SK-N-SH treated with all-trans-retinoic acid at 6 μM for 48 hours (cell line): ENCODE measurements around the gene TSHZ1.

ENCODE experiments used
- ATAC-seq: fragments of 200-7000 bp; cut with Tn5 transposase; 3 replicates; pipeline ENCODE4 v1.9.1; 2020; ENCODE audit warnings: mild to moderate bottlenecking, moderate library complexity
- ARNTL ChIP-seq: fragments of 450-650 bp; formaldehyde crosslinking; IDR thresholded peaks from 2 replicates; pipeline ENCODE4 v1.5.0; 2020; ENCODE audit warnings: low read depth, mild to moderate bottlenecking, moderate library complexity, borderline replicate concordance
- CSDC2 ChIP-seq: fragments of 250-450 bp; sonication (Bioruptor Pico); IDR thresholded peaks from 2 replicates; pipeline ENCODE4 v1.5.0; 2020; ENCODE audit warnings: mild to moderate bottlenecking, moderate library complexity
- ESRRG ChIP-seq: fragments of 250-450 bp; sonication (Bioruptor Pico); IDR thresholded peaks from 2 replicates; pipeline ENCODE4 v1.6.1; 2021; ENCODE audit warnings: mild to moderate bottlenecking
- GLIS3 ChIP-seq: fragments of 250-450 bp; sonication (Bioruptor Pico); IDR thresholded peaks from 2 replicates; pipeline ENCODE4 v1.5.0; 2020; ENCODE audit warnings: mild to moderate bottlenecking, moderate library complexity
- ISL1 ChIP-seq: fragments of 250-450 bp; sonication (Bioruptor Pico); IDR thresholded peaks from 2 replicates; pipeline ENCODE4 v2.1.2; 2022; ENCODE audit warnings: mild to moderate bottlenecking, moderate library complexity
- OSR1 ChIP-seq: fragments of 250-450 bp; sonication (Bioruptor Pico); IDR thresholded peaks from 2 replicates; pipeline ENCODE4 v1.8.0; 2022; ENCODE audit warnings: moderate library complexity, mild to moderate bottlenecking, inconsistent platforms
- PPARA ChIP-seq: fragments of 250-450 bp; sonication (Bioruptor Pico); IDR thresholded peaks from 2 replicates; pipeline ENCODE4 v1.5.0; 2020; ENCODE audit warnings: mild to moderate bottlenecking, borderline replicate concordance
- RARB ChIP-seq: fragments of 250-450 bp; sonication (Bioruptor Pico); IDR thresholded peaks from 2 replicates; pipeline ENCODE4 v1.8.0; 2021; ENCODE audit warnings: mild to moderate bottlenecking, moderate library complexity
- SNAI2 ChIP-seq: fragments of 250-450 bp; sonication (Bioruptor Pico); IDR thresholded peaks from 2 replicates; pipeline ENCODE4 v1.5.0; 2020; ENCODE audit warnings: mild to moderate bottlenecking, moderate library complexity
- TCF4 ChIP-seq: fragments of 250-450 bp; sonication (Bioruptor Pico); IDR thresholded peaks from 2 replicates; pipeline ENCODE4 v1.8.0; 2021; ENCODE audit warnings: mild to moderate bottlenecking, moderate library complexity, borderline replicate concordance
- TOX ChIP-seq: fragments of 250-450 bp; sonication (Bioruptor Pico); IDR thresholded peaks from 2 replicates; pipeline ENCODE4 v1.8.0; 2021; ENCODE audit warnings: mild to moderate bottlenecking, moderate library complexity, borderline replicate concordance
- ZC3H10 ChIP-seq: fragments of 250-450 bp; sonication (Bioruptor Pico); IDR thresholded peaks from 2 replicates; pipeline ENCODE4 v1.5.1; 2021; ENCODE audit warnings: mild to moderate bottlenecking, moderate library complexity
- ZFP3 ChIP-seq: fragments of 250-450 bp; sonication (Bioruptor Pico); IDR thresholded peaks from 2 replicates; pipeline ENCODE4 v1.5.0; 2020; ENCODE audit warnings: mild to moderate bottlenecking, moderate library complexity
- ZFP30 ChIP-seq: fragments of 450-650 bp; formaldehyde crosslinking; IDR thresholded peaks from 2 replicates; pipeline ENCODE4 v1.5.0; 2022; ENCODE audit warnings: mild to moderate bottlenecking, moderate library complexity
- ZNF565 ChIP-seq: fragments of 450-650 bp; formaldehyde crosslinking; conservative IDR thresholded peaks from 2 replicates; pipeline ENCODE4 v1.5.0; 2020; ENCODE audit warnings: low read depth, mild to moderate bottlenecking, moderate library complexity
- ZNF8 ChIP-seq: fragments of 450-650 bp; formaldehyde crosslinking; IDR thresholded peaks from 2 replicates; pipeline ENCODE4 v1.5.0; 2020; ENCODE audit warnings: mild to moderate bottlenecking, moderate library complexity
- TF ChIP-seq, protein P1 (sequence below): fragments of 250-450 bp; sonication (Bioruptor Pico); IDR thresholded peaks from 2 replicates; pipeline ENCODE4 v1.5.0; 2020; ENCODE audit warnings: mild to moderate bottlenecking, moderate library complexity
- TF ChIP-seq, protein P2 (sequence below): fragments of 250-450 bp; sonication (Bioruptor Pico); IDR thresholded peaks from 2 replicates; pipeline ENCODE4 v1.8.0; 2021; ENCODE audit warnings: low read depth, mild to moderate bottlenecking, moderate library complexity, borderline replicate concordance
- TF ChIP-seq, protein P3 (sequence below): fragments of 250-450 bp; sonication (Bioruptor Pico); IDR thresholded peaks from 2 replicates; pipeline ENCODE4 v1.8.0; 2020; ENCODE audit warnings: mild to moderate bottlenecking, moderate library complexity, borderline replicate concordance

TSHZ1 gene

GRCh38 chr18:75267643-75268363 is 57.2 kb downstream of the TSHZ1 start:
- no peak for ATAC-seq
- TF ChIP-seq SNAI2 (CRISPR knock-in tag): no peak
- no peak for TF ChIP-seq ZFP3 (CRISPR knock-in tag)
- no peak for TF ChIP-seq GLIS3 (CRISPR knock-in tag)
- TF ChIP-seq RARB (CRISPR knock-in tag): no peak
- TF ChIP-seq, protein P1, sequence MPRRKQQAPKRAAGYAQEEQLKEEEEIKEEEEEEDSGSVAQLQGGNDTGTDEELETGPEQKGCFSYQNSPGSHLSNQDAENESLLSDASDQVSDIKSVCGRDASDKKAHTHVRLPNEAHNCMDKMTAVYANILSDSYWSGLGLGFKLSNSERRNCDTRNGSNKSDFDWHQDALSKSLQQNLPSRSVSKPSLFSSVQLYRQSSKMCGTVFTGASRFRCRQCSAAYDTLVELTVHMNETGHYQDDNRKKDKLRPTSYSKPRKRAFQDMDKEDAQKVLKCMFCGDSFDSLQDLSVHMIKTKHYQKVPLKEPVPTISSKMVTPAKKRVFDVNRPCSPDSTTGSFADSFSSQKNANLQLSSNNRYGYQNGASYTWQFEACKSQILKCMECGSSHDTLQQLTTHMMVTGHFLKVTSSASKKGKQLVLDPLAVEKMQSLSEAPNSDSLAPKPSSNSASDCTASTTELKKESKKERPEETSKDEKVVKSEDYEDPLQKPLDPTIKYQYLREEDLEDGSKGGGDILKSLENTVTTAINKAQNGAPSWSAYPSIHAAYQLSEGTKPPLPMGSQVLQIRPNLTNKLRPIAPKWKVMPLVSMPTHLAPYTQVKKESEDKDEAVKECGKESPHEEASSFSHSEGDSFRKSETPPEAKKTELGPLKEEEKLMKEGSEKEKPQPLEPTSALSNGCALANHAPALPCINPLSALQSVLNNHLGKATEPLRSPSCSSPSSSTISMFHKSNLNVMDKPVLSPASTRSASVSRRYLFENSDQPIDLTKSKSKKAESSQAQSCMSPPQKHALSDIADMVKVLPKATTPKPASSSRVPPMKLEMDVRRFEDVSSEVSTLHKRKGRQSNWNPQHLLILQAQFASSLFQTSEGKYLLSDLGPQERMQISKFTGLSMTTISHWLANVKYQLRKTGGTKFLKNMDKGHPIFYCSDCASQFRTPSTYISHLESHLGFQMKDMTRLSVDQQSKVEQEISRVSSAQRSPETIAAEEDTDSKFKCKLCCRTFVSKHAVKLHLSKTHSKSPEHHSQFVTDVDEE (CRISPR knock-in tag): no peak
- TF ChIP-seq TOX (CRISPR knock-in tag): no peak
- TF ChIP-seq ZC3H10 (CRISPR knock-in tag): no peak
- no peak for TF ChIP-seq ZNF8 (CRISPR knock-in tag)
- no peak for TF ChIP-seq TCF4
- TF ChIP-seq PPARA (CRISPR knock-in tag): no peak
- TF ChIP-seq ISL1 (CRISPR knock-in tag): no peak
- no peak for TF ChIP-seq ESRRG (CRISPR knock-in tag)
- no peak for TF ChIP-seq CSDC2 (CRISPR knock-in tag)
- TF ChIP-seq ZNF565: no peak
- no peak for TF ChIP-seq OSR1 (CRISPR knock-in tag)
- TF ChIP-seq ZFP30 (CRISPR knock-in tag): no peak
- TF ChIP-seq, protein P2, sequence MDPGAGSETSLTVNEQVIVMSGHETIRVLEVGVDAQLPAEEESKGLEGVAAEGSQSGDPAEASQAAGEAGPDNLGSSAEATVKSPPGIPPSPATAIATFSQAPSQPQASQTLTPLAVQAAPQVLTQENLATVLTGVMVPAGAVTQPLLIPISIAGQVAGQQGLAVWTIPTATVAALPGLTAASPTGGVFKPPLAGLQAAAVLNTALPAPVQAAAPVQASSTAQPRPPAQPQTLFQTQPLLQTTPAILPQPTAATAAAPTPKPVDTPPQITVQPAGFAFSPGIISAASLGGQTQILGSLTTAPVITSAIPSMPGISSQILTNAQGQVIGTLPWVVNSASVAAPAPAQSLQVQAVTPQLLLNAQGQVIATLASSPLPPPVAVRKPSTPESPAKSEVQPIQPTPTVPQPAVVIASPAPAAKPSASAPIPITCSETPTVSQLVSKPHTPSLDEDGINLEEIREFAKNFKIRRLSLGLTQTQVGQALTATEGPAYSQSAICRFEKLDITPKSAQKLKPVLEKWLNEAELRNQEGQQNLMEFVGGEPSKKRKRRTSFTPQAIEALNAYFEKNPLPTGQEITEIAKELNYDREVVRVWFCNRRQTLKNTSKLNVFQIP (CRISPR knock-in tag): no peak
- no peak for TF ChIP-seq ARNTL (CRISPR knock-in tag)

GRCh38 chr18:75268364-75268646 is 57.7 kb downstream of the TSHZ1 start:
- no peak for TF ChIP-seq ZNF565
- TF ChIP-seq TCF4: no peak
- TF ChIP-seq PPARA (CRISPR knock-in tag): no peak
- TF ChIP-seq, protein P2 (CRISPR knock-in tag): no peak
- TF ChIP-seq ISL1 (CRISPR knock-in tag): no peak
- TF ChIP-seq ARNTL (CRISPR knock-in tag): no peak
- TF ChIP-seq TOX (CRISPR knock-in tag): no peak
- no peak for TF ChIP-seq OSR1 (CRISPR knock-in tag)
- no peak for TF ChIP-seq ZC3H10 (CRISPR knock-in tag)
- TF ChIP-seq, protein P3, sequence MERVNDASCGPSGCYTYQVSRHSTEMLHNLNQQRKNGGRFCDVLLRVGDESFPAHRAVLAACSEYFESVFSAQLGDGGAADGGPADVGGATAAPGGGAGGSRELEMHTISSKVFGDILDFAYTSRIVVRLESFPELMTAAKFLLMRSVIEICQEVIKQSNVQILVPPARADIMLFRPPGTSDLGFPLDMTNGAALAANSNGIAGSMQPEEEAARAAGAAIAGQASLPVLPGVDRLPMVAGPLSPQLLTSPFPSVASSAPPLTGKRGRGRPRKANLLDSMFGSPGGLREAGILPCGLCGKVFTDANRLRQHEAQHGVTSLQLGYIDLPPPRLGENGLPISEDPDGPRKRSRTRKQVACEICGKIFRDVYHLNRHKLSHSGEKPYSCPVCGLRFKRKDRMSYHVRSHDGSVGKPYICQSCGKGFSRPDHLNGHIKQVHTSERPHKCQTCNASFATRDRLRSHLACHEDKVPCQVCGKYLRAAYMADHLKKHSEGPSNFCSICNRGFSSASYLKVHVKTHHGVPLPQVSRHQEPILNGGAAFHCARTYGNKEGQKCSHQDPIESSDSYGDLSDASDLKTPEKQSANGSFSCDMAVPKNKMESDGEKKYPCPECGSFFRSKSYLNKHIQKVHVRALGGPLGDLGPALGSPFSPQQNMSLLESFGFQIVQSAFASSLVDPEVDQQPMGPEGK (CRISPR knock-in tag): no peak
- TF ChIP-seq ZFP3 (CRISPR knock-in tag): no peak
- TF ChIP-seq ESRRG (CRISPR knock-in tag): no peak
- TF ChIP-seq CSDC2 (CRISPR knock-in tag): no peak
- no peak for TF ChIP-seq SNAI2 (CRISPR knock-in tag)
- TF ChIP-seq ZFP30 (CRISPR knock-in tag): no peak
- no peak for TF ChIP-seq GLIS3 (CRISPR knock-in tag)
- TF ChIP-seq ZNF8 (CRISPR knock-in tag): no peak
- no peak for ATAC-seq

- ATAC-seq: no peak
- TF ChIP-seq, protein P3 (CRISPR knock-in tag): no peak
- TF ChIP-seq, protein P2 (CRISPR knock-in tag): no peak
Observed at GRCh38 chr18:75269124-75269680, 58.6 kb downstream of the TSHZ1 start.
